Measurements from ENCODE around the gene PRDM2.

Gene PRDM2

GRCh38 chr1:13769830-13770229, 69.8 kb downstream of the PRDM2 start:
- DNase-seq = no peak

DNA sequence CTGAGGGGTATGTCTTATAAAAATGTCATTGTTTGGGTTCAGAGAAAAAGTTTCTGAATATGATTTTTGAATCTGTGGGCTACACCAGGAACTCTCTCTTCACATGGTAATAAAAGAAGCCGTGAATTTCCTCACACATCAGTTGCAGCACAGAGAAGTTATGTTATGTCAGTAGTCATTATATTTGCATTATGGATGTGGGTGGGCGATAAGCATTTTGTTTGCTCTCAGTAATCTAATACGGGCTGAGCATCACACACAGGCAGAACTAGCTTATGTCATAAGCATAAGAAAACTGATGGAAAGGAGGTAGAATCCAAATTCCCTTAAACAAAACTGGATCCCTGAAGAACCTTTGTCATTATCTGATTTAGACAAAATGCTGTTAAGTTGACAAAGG, 70.8 kb downstream of the PRDM2 start:
- no peak for DNase-seq

DNA sequence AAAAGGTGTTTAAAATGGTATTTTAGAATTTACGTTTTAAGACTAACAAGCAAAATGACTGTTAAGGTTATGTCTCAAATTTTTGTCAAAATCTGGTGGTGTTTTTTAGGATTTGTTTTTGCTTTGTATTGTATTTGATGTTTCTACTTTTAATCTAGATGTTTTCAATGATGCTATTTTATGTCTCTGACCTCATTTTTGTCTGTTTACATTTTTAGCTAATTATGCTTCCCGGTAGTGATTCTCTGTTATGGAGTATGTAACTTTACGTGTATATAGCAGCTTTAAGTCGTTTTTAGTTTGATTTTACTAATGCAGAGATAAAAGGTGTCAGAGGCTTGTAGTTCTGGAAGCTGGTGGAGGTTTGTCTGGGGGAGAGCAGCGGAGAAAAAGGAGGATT, 71.8 kb downstream of the PRDM2 start:
- DNase-seq = no peak

- DNase-seq = no peak
These were observed 72.3 kb downstream of the PRDM2 start for GRCh38 chr1:13772271-13772670.

- DNase-seq = no peak
These were observed 74.1 kb downstream of the PRDM2 start for GRCh38 chr1:13774121-13774520.

DNA sequence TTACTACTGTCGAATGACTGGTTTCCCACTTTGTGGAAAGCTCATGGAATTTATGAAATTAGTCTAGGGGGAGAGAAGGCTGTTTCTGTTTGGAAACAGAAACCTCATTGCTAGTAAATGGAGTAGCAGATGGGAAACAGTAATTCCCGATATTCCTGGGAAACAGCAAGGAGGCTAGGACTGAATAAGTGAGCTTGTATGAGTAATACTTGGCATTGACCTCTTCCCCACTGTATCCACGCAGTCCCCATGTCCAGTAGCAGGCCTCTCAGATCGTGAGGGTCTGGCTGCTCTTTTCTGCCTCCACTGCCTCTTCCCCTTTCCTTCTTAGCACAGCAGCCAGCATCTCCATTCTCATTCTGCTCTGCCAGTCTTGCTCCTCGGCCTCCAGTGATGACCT, 75.5 kb downstream of the PRDM2 start:
- DNase-seq = no peak

- no peak for DNase-seq
These were observed 75.9 kb downstream of the PRDM2 start for GRCh38 chr1:13775916-13776315.

DNA sequence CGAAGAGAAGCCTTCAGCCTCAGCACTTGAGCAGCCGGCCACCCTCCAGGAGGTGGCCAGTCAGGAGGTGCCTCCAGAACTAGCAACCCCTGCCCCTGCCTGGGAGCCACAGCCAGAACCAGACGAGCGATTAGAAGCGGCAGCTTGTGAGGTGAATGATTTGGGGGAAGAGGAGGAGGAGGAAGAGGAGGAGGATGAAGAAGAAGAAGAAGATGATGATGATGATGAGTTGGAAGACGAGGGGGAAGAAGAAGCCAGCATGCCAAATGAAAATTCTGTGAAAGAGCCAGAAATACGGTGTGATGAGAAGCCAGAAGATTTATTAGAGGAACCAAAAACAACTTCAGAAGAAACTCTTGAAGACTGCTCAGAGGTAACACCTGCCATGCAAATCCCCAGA, 78.4 kb downstream of the PRDM2 start:
- DNase-seq = no peak

GRCh38 chr1:13779930-13780329, 79.9 kb downstream of the PRDM2 start:
- no peak for DNase-seq

- no peak for DNase-seq
These were observed 80.8 kb downstream of the PRDM2 start for GRCh38 chr1:13780780-13781179.

GRCh38 chr1:13781228-13781627, 81.2 kb downstream of the PRDM2 start:
- no peak for DNase-seq

DNA sequence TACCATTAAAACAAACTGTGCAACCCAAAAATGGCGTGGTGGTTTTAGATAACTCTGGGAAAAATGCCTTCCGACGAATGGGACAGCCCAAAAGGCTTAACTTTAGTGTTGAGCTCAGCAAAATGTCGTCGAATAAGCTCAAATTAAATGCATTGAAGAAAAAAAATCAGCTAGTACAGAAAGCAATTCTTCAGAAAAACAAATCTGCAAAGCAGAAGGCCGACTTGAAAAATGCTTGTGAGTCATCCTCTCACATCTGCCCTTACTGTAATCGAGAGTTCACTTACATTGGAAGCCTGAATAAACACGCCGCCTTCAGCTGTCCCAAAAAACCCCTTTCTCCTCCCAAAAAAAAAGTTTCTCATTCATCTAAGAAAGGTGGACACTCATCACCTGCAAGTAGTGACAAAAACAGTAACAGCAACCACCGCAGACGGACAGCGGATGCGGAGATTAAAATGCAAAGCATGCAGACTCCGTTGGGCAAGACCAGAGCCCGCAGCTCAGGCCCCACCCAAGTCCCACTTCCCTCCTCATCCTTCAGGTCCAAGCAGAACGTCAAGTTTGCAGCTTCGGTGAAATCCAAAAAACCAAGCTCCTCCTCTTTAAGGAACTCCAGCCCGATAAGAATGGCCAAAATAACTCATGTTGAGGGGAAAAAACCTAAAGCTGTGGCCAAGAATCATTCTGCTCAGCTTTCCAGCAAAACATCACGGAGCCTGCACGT, 82.1 kb downstream of the PRDM2 start:
- DNase-seq = no peak

- DNase-seq = no peak
These were observed 82.8 kb downstream of the PRDM2 start for GRCh38 chr1:13782634-13783360.

DNA sequence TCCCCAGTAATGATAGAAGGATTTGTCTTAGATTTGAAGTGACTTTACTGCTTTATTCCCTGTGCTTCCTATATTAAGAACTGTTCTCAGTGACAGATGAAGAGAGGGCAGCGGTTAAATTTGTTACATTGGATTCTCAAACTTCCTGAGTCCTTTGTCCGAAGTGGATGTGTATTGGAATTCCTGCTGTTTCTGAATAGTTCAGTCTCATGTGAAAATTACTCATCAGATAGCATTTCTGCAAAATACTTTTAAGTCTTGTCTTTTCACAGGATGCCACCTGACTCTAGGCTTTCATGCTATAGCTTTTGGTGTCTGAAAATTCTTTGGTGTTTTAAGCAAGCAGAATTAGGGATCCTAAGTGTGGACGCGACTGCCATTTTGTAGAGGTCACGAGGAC, 83.6 kb downstream of the PRDM2 start:
- DNase-seq = no peak

DNA sequence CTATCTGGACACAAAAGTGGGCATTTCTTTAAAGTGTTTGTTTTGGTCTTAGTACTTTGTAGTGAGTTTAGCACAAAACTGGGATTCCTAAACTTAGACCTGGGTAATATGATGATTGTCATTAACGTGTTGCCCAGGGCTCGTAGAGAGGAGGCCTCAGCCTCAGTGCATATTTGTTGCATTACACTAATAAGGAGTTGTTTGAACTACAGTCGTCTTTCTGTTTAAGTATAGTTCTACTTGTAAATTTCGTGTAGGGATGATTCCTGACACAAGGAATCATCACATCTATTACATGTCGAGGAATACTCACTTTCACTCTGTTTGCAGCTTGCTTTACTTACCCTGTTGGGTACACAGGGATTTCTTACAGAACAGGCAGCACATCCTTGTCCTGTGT, 85.0 kb downstream of the PRDM2 start:
- no peak for DNase-seq

GRCh38 chr1:13786541-13786940, 86.6 kb downstream of the PRDM2 start:
- DNase-seq = no peak

- no peak for DNase-seq
These were observed 88.8 kb downstream of the PRDM2 start for GRCh38 chr1:13788795-13789194.

GRCh38 chr1:13790290-13791030, 90.5 kb downstream of the PRDM2 start:
- no peak for DNase-seq

- DNase-seq = no peak
These were observed 92.4 kb downstream of the PRDM2 start for GRCh38 chr1:13792419-13792818.

GRCh38 chr1:13793088-13793730, 93.2 kb downstream of the PRDM2 start:
- no peak for DNase-seq

- no peak for DNase-seq
These were observed 94.5 kb downstream of the PRDM2 start for GRCh38 chr1:13794231-13795187.

DNA sequence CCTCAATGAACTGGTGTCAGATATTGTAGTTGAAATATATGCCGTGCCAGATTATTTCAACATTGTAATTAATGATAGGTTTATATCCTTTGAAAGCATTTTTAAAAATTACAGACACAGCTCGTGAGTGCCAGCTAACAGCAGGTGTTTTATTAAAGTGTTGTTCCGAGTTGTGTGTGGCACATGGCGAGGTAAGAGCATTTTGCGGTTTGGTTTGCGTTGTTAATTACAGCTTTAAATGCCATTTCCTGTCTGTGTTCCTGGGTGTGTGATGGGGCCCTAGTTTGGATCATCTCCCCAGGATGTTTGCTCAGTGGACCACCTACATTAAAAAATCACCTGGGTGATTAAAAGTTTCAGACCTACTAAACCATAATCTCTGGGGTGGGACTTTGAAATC, 97.4 kb downstream of the PRDM2 start:
- DNase-seq = no peak
